ENCODE results near the gene LEP. TPM values are rescaled to one million over a fixed set of nuclear protein-coding genes. Genes with fewer than 3 reads are reported as not detected.
"Not testable (repeated sequence)": the region's sequence is repeated elsewhere in the genome, so short reads cannot be mapped to it uniquely, and the experiment has no call there.

The LEP gene
- total RNA-seq, 1 experiment from 2014 or later = not detected

GRCh38 chr7:128279124-128279713, 38.1 kb downstream of the LEP start:
- POLR2A ChIA-PET = no interaction called here
- CTCF ChIA-PET = no interaction called here
- intact Hi-C loops (cut with micrococcal nuclease; ENCODE audit: unreplicated experiment) = no loop called here
- peaks cover 7% of the 10 kb centered on the region; the same call in 1 of the 2 replicates for H3K9me3 ChIP-seq (ENCODE audit: control insufficient read depth, insufficient read depth, low read depth, low read length)
- no peaks in the 10 kb centered on the region for H3K36me3 ChIP-seq (ENCODE audit: control insufficient read depth, insufficient read depth, low read length)
- in situ Hi-C loops (cut with HindIII; ENCODE audit: low pct_unique_long_range_greater_than_20kb, low sequenced_read_pairs) = no loop called here
- no peak overlapping the region for H3K4me3 ChIP-seq (ENCODE audit: low read depth in 2 of 2, low read length in 2 of 2)
- BruUV-seq (replicated peaks) = no TSS peak
- DNase-seq (ENCODE audit: low read depth, low spot score) (no peak), ATAC-seq (no peak)
- H3K27ac ChIP-seq (ENCODE audit: low read length) = no peak overlapping the region
- no peak for TF ChIP-seq POLR2AphosphoS5 (IDR thresholded peaks at IDR 0.05; ENCODE audit: low read depth, low read length)
- TF ChIP-seq TCF7L2 (IDR thresholded peaks at IDR 0.05; ENCODE audit: low read depth, low read length) = no peak
- no peak for TF ChIP-seq CTCF (IDR thresholded peaks at IDR 0.05)
- TF ChIP-seq SIN3A (IDR thresholded peaks at IDR 0.05; ENCODE audit: borderline replicate concordance, insufficient read depth, low read depth, low read length) = no peak
- no peak for TF ChIP-seq REST (IDR thresholded peaks at IDR 0.05; ENCODE audit: insufficient read depth in 1 of 2, low read depth in 2 of 2, low read length in 1 of 2)
- H3K4me1 ChIP-seq (ENCODE audit: control insufficient read depth, insufficient read depth, low read length) = no peaks in the 10 kb centered on the region
- no peaks in the 10 kb centered on the region for H3K27me3 ChIP-seq (ENCODE audit: control insufficient read depth, insufficient read depth, low read length)

GRCh38 chr7:128280451-128280850, 39.4 kb downstream of the LEP start:
- BruUV-seq (replicated peaks); H3K4me3 ChIP-seq (ENCODE audit: low read depth in 2 of 2, low read length in 2 of 2); H3K36me3 ChIP-seq (ENCODE audit: control insufficient read depth, insufficient read depth, low read length); intact Hi-C loops (cut with micrococcal nuclease; ENCODE audit: unreplicated experiment); ATAC-seq; in situ Hi-C loops (cut with HindIII; ENCODE audit: low pct_unique_long_range_greater_than_20kb, low sequenced_read_pairs); H3K4me1 ChIP-seq (ENCODE audit: control insufficient read depth, insufficient read depth, low read length); H3K27ac ChIP-seq (ENCODE audit: low read length); DNase-seq (ENCODE audit: low read depth, low spot score); H3K9me3 ChIP-seq (ENCODE audit: control insufficient read depth, insufficient read depth, low read depth, low read length); POLR2A ChIA-PET; CTCF ChIA-PET; H3K27me3 ChIP-seq (ENCODE audit: control insufficient read depth, insufficient read depth, low read length): not testable (repeated sequence)

GRCh38 chr7:128281605-128282380, 40.7 kb downstream of the LEP start:
- ChIA-PET POLR2A (no interaction called here), CTCF (no interaction called here)
- ATAC-seq (no peak), DNase-seq (ENCODE audit: low read depth, low spot score) (no peak)
- H3K27ac ChIP-seq (ENCODE audit: low read length) = no peak overlapping the region
- TF ChIP-seq CTCF (IDR thresholded peaks at IDR 0.05) = no peak
- no peak for TF ChIP-seq POLR2AphosphoS5 (IDR thresholded peaks at IDR 0.05; ENCODE audit: low read depth, low read length)
- TF ChIP-seq REST (IDR thresholded peaks at IDR 0.05; ENCODE audit: insufficient read depth in 1 of 2, low read depth in 2 of 2, low read length in 1 of 2) = no peak
- no peak for TF ChIP-seq TCF7L2 (IDR thresholded peaks at IDR 0.05; ENCODE audit: low read depth, low read length)
- no peak for TF ChIP-seq SIN3A (IDR thresholded peaks at IDR 0.05; ENCODE audit: borderline replicate concordance, insufficient read depth, low read depth, low read length)
- intact Hi-C loops (cut with micrococcal nuclease; ENCODE audit: unreplicated experiment) (no loop called here), in situ Hi-C loops (cut with HindIII; ENCODE audit: low pct_unique_long_range_greater_than_20kb, low sequenced_read_pairs) (no loop called here)
- H3K9me3 ChIP-seq (ENCODE audit: control insufficient read depth, insufficient read depth, low read depth, low read length) = peaks cover 7% of the 10 kb centered on the region; the same call in 1 of the 2 replicates
- H3K4me1 ChIP-seq (ENCODE audit: control insufficient read depth, insufficient read depth, low read length) = no peaks in the 10 kb centered on the region
- H3K4me3 ChIP-seq (ENCODE audit: low read depth in 2 of 2, low read length in 2 of 2) = no peak overlapping the region
- H3K27me3 ChIP-seq (ENCODE audit: control insufficient read depth, insufficient read depth, low read length) = no peaks in the 10 kb centered on the region
- no TSS peak for BruUV-seq (replicated peaks)
- no peaks in the 10 kb centered on the region for H3K36me3 ChIP-seq (ENCODE audit: control insufficient read depth, insufficient read depth, low read length)

All from Panc1 (cell line).